Measurements from ENCODE around the gene IRF2BPL.

Gene IRF2BPL

GRCh38 chr14:77058117-77058516 lies 29.6 kb upstream of the IRF2BPL start:
- in situ Hi-C loops (cut with MboI; ENCODE audit: low pct_unique_long_range_greater_than_20kb, low sequenced_read_pairs): loop anchor here (10.0 kb wide), 1 partner anchor 143 kb away; no protein-coding TSS in a partner anchor

GRCh38 chr14:77055981-77056380 lies 27.5 kb upstream of the IRF2BPL start:
- in situ Hi-C loops (cut with MboI; ENCODE audit: low pct_unique_long_range_greater_than_20kb, low sequenced_read_pairs): loop anchor here (10.0 kb wide), 1 partner anchor 141 kb away; no protein-coding TSS in a partner anchor
- DNase-seq: no peak

More at GRCh38 chr14:77058117-77058516, 29.6 kb upstream of the IRF2BPL start:
- DNase-seq: no peak

GRCh38 chr14:77055306-77055705 lies 26.8 kb upstream of the IRF2BPL start:
- no peak for DNase-seq
- in situ Hi-C loops (cut with MboI; ENCODE audit: low pct_unique_long_range_greater_than_20kb, low sequenced_read_pairs): loop anchor here (10.0 kb wide), 1 partner anchor 141 kb away; no protein-coding TSS in a partner anchor

GRCh38 chr14:77053046-77053841 lies 24.7 kb upstream of the IRF2BPL start:
- DNase-seq: peak; percentile 82
- in situ Hi-C loops (cut with MboI; ENCODE audit: low pct_unique_long_range_greater_than_20kb, low sequenced_read_pairs): loop anchor here (10.0 kb wide), 1 partner anchor 138 kb away; no protein-coding TSS in a partner anchor

GRCh38 chr14:77052281-77053044 lies 24.0 kb upstream of the IRF2BPL start:
- in situ Hi-C loops (cut with MboI; ENCODE audit: low pct_unique_long_range_greater_than_20kb, low sequenced_read_pairs): loop anchor here (10.0 kb wide), 1 partner anchor 138 kb away; no protein-coding TSS in a partner anchor
- DNase-seq: no peak

- DNase-seq: no peak
- in situ Hi-C loops (cut with MboI; ENCODE audit: low pct_unique_long_range_greater_than_20kb, low sequenced_read_pairs): loop anchor here (10.0 kb wide), 1 partner anchor 136 kb away; no protein-coding TSS in a partner anchor
Measured at GRCh38 chr14:77051116-77051515, 22.6 kb upstream of the IRF2BPL start.

GRCh38 chr14:77046721-77047120 lies 18.2 kb upstream of the IRF2BPL start:
- no peak for DNase-seq
- in situ Hi-C loops (cut with MboI; ENCODE audit: low pct_unique_long_range_greater_than_20kb, low sequenced_read_pairs): no loop called here

GRCh38 chr14:77045238-77046162 lies 17.0 kb upstream of the IRF2BPL start:
- DNase-seq: no peak
- in situ Hi-C loops (cut with MboI; ENCODE audit: low pct_unique_long_range_greater_than_20kb, low sequenced_read_pairs): no loop called here

GRCh38 chr14:77044783-77045237 lies 16.3 kb upstream of the IRF2BPL start:
- in situ Hi-C loops (cut with MboI; ENCODE audit: low pct_unique_long_range_greater_than_20kb, low sequenced_read_pairs): no loop called here
- no peak for DNase-seq

GRCh38 chr14:77043984-77044485 lies 15.5 kb upstream of the IRF2BPL start:
- DNase-seq: no peak
- in situ Hi-C loops (cut with MboI; ENCODE audit: low pct_unique_long_range_greater_than_20kb, low sequenced_read_pairs): no loop called here

- peak; percentile 86 for DNase-seq
- in situ Hi-C loops (cut with MboI; ENCODE audit: low pct_unique_long_range_greater_than_20kb, low sequenced_read_pairs): no loop called here
Measured at GRCh38 chr14:77043177-77043983, 14.9 kb upstream of the IRF2BPL start.

- DNase-seq: peak; percentile 42
- in situ Hi-C loops (cut with MboI; ENCODE audit: low pct_unique_long_range_greater_than_20kb, low sequenced_read_pairs): no loop called here
Measured at GRCh38 chr14:77041881-77042545, 13.5 kb upstream of the IRF2BPL start.

- DNase-seq: no peak
- in situ Hi-C loops (cut with MboI; ENCODE audit: low pct_unique_long_range_greater_than_20kb, low sequenced_read_pairs): no loop called here
Measured at GRCh38 chr14:77040741-77041653, 12.5 kb upstream of the IRF2BPL start.

- in situ Hi-C loops (cut with MboI; ENCODE audit: low pct_unique_long_range_greater_than_20kb, low sequenced_read_pairs): no loop called here
- DNase-seq: peak; percentile 99
Measured at GRCh38 chr14:77040059-77040740, 11.7 kb upstream of the IRF2BPL start.

GRCh38 chr14:77039285-77040058 lies 11.0 kb upstream of the IRF2BPL start:
- DNase-seq: no peak

More at GRCh38 chr14:77039285-77040058, 11.0 kb upstream of the IRF2BPL start:
- in situ Hi-C loops (cut with MboI; ENCODE audit: low pct_unique_long_range_greater_than_20kb, low sequenced_read_pairs): no loop called here
